K562 (cell line): Measurements from ENCODE around the gene LMTK2.

Experiments
- FOXK2 ChIP-seq, 2 experiments: fragments of 450-650 bp; IDR thresholded peaks in 1 of 2; conservative IDR thresholded peaks in 1 of 2; 2 replicates each; pipeline ENCODE4 v1.6.1; 2016; ENCODE audit warnings: low read depth in 2 of 2, mild to moderate bottlenecking in 1 of 2
- GABPB1 ChIP-seq: sonication (generic); formaldehyde crosslinking; IDR thresholded peaks from 2 replicates; pipeline ENCODE4 v1.8.0; 2022; ENCODE audit warnings: mild to moderate bottlenecking, missing genetic modification reagents
- MLX ChIP-seq, 2 experiments: fragments of 450-650 bp in 1 of 2; sonication (generic) in 1 of 2; formaldehyde crosslinking; conservative IDR thresholded peaks; 2 replicates each; pipeline versions ENCODE4 v1.4.0 to v1.8.1; 2020 to 2022; ENCODE audit warnings: mild to moderate bottlenecking in 1 of 2, missing genetic modification reagents in 1 of 2
- POLR2H ChIP-seq: IDR thresholded peaks from 2 replicates; pipeline ENCODE4 v1.6.1; 2016; ENCODE audit warnings: missing genetic modification characterization, low read depth, mild to moderate bottlenecking, control low read depth, missing compliant biosample characterization, moderate library complexity
- USF1 ChIP-seq: sonication (generic); formaldehyde crosslinking; IDR thresholded peaks from 2 replicates; pipeline ENCODE4 v1.9.0; 2022; ENCODE audit warnings: mild to moderate bottlenecking, missing genetic modification reagents
- TF ChIP-seq, protein P1 (sequence below): sonication (generic); formaldehyde crosslinking; IDR thresholded peaks from 2 replicates; pipeline ENCODE4 v1.8.1; 2023; ENCODE audit warnings: mild to moderate bottlenecking, missing genetic modification reagents, moderate library complexity

DNA sequence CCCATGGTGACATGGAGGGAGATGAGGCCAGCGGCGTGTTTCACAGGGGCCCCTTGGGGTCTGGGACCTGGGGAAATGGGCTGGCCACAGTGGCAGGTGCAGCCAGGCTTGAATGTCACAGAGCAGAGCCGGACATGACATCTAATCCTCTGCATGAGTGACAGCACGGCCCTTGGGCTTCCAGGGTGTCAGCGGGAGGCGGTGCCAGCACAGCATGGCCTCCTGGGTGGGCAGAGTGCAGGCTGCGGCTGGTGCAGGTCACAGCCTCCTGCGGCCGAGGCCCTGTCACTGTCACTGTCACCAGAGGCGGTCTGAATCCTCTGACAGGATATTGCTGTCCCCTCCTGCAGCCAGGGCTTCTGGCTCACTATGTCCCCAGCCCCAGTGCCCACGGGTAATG, 122.8 kb downstream of the LMTK2 start:
- TF ChIP-seq POLR2H (tag): no peak
- TF ChIP-seq MLX (CRISPR knock-in tag; conservative IDR thresholded peaks at IDR 0.05): no peak
- TF ChIP-seq, protein P1, sequence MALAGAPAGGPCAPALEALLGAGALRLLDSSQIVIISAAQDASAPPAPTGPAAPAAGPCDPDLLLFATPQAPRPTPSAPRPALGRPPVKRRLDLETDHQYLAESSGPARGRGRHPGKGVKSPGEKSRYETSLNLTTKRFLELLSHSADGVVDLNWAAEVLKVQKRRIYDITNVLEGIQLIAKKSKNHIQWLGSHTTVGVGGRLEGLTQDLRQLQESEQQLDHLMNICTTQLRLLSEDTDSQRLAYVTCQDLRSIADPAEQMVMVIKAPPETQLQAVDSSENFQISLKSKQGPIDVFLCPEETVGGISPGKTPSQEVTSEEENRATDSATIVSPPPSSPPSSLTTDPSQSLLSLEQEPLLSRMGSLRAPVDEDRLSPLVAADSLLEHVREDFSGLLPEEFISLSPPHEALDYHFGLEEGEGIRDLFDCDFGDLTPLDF (CRISPR knock-in tag): no peak
- TF ChIP-seq FOXK2 (conservative IDR thresholded peaks at IDR 0.05 in 1 of 2, IDR thresholded peaks at IDR 0.05 in 1 of 2; ENCODE audit: low read depth in 2 of 2): no peak
- TF ChIP-seq USF1 (CRISPR knock-in tag): no peak
- TF ChIP-seq GABPB1 (CRISPR knock-in tag): no peak
